ENCODE data around the gene SCARF1. TPM values are rescaled to one million over a fixed set of nuclear protein-coding genes. Genes with fewer than 3 reads are reported as not detected.
"Not testable (repeated sequence)": the region's sequence is repeated elsewhere in the genome, so short reads cannot be mapped to it uniquely, and the experiment has no call there.

The SCARF1 gene
- total and polyA plus RNA-seq, 3 experiments from 2014 or later, result 0.39 to 0.94 (median 0.71) TPM

DNA sequence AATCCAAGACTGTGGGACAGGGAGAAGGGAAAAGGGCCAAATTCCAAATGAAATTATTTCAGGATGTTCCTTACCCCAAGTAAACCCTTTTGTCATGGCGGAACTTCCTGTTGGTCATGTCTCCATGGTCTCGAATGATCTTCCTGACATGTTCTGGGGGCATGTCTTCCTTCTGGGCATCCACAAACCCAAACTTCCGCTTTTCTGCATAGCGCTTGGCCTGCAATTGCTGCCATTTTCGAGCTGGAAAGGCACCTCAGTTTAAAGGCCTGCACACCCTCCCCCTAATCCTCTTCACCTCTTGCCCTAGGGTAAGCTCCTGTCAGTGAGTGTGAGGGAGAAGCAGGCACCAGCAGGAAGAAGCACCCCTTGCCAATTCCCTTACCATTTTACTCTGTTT lies 37.9 kb upstream of the SCARF1 start:
- Histone ChIP-seq H3K4me1 (ENCODE audit: insufficient read depth, low read length) (peaks cover 24% of the 10 kb centered on the region), H3K27me3 (ENCODE audit: insufficient read depth, low read length, poor library complexity, severe bottlenecking) (no peaks in the 10 kb centered on the region), H3K27ac (ENCODE audit: low read depth, low read length) (peak overlapping the region; percentile 94), H3K4me3 (ENCODE audit: low read length) (peak overlapping the region; percentile 80), H3K9me3 (ENCODE audit: low read length) (no peaks in the 10 kb centered on the region), H3K36me3 (ENCODE audit: insufficient read depth, low read length) (peaks cover 42% of the 10 kb centered on the region)
- H3K9me3 Mint-ChIP-seq, result no peaks in the 10 kb centered on the region
- no peaks in the 10 kb centered on the region for H3K27me3 Mint-ChIP-seq
- ChIA-PET POLR2A (interaction anchor here (0.7 to 2.1 kb wide), 7 partner anchors 11 to 146 kb away, joined by 3 to 26 read pairs (median 3); partner anchors contain the start of gene WDR81), CTCF (interaction anchor here (0.9 to 1.6 kb wide), 2 partner anchors 9 to 14 kb away, joined by 3 to 4 read pairs; no protein-coding TSS in a partner anchor)
- peak overlapping the region; percentile 91 to 100 (median 99) for H3K4me3 Mint-ChIP-seq
- H3K36me3 Mint-ChIP-seq, result peaks cover 19 to 58% (median 29%) of the 10 kb centered on the region in 3 donors
- no peak for DNase-seq
- H3K4me1 Mint-ChIP-seq, result peaks cover 39 to 54% (median 47%) of the 10 kb centered on the region in 3 donors
- H3K27ac Mint-ChIP-seq, result peak overlapping the region; percentile 85 to 100 (median 99)

DNA sequence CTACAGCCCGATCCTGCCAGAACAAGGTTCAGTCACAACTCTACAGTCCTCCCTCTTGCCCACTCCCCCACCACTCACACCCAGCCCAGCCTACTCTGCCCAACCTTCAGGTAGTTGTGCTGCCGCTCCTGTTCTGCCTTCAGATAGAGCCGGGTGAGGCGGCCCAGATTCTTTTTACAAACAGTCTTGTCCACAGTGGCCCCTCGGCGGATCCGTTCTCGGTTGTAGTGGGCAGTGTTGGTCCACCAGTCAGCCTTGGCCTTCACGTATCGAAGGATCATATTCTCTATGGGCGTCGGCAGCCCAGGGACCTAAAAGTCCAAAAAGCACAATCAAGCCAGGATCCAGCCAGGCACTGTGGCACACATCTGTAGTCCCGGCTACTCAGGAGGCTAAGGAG lies 30.9 kb upstream of the SCARF1 start:
- H3K27ac Mint-ChIP-seq, result peak overlapping the region in 1 of 8 donors; percentile 64
- H3K36me3 ChIP-seq (ENCODE audit: insufficient read depth, low read length), result peaks cover 88% of the 10 kb centered on the region
- H3K36me3 Mint-ChIP-seq, result peaks cover 31 to 96% (median 36%) of the 10 kb centered on the region in 3 donors
- no peaks in the 10 kb centered on the region for H3K27me3 ChIP-seq (ENCODE audit: insufficient read depth, low read length, poor library complexity, severe bottlenecking)
- no peak overlapping the region for H3K4me3 ChIP-seq (ENCODE audit: low read length)
- H3K27me3 Mint-ChIP-seq, result no peaks in the 10 kb centered on the region
- H3K4me1 Mint-ChIP-seq, result peaks cover 19 to 33% (median 27%) of the 10 kb centered on the region in 3 donors
- no peak for DNase-seq
- H3K4me3 Mint-ChIP-seq, result no peak overlapping the region
- ChIA-PET CTCF (no interaction called here), POLR2A (no interaction called here)
- H3K4me1 ChIP-seq (ENCODE audit: insufficient read depth, low read length), result no peaks in the 10 kb centered on the region
- H3K9me3 ChIP-seq (ENCODE audit: low read length), result no peaks in the 10 kb centered on the region
- no peak overlapping the region for H3K27ac ChIP-seq (ENCODE audit: low read depth, low read length)
- no peaks in the 10 kb centered on the region for H3K9me3 Mint-ChIP-seq

DNA sequence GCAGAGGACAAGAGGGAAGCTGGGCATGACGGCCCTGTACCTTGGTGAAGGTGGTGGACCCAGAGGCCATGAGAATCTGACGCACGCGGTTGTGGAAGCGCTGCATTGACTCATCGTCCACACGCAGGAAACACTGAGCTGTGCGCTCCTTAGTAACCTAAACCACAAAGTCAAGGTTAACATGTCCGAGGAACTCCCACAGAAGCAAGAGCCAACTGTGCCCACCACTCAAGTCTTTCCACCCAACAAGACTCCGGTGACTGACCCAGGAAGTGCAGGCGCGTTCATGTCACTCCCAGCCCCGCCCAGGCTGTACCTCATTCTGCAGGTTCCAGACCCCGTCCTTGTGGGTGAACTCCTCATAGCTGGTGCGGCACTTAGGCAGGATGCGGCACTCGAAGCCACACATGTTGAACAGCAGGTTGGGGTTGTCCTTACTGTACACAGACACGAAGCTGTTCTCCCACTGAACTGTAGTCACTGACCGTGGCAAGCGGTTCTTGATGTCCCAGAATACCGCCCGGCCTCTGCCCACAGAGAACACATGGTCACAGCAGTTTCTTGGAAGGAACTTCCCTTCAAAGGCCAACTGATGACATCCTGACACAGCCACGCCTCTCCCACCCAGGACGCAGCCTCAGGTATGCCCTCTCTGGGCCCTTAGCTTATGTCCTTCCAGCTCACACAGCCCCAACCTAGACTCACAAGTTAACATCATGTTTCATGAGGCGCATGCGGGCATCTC lies 27.7 kb upstream of the SCARF1 start:
- Histone ChIP-seq H3K4me3 (ENCODE audit: low read length) (no peak overlapping the region), H3K27me3 (ENCODE audit: insufficient read depth, low read length, poor library complexity, severe bottlenecking) (no peaks in the 10 kb centered on the region), H3K4me1 (ENCODE audit: insufficient read depth, low read length) (peaks cover 5% of the 10 kb centered on the region), H3K27ac (ENCODE audit: low read depth, low read length) (no peak overlapping the region), H3K36me3 (ENCODE audit: insufficient read depth, low read length) (peaks cover 75% of the 10 kb centered on the region), H3K9me3 (ENCODE audit: low read length) (no peaks in the 10 kb centered on the region)
- ChIA-PET CTCF (interaction anchor here (1.3 kb wide), 1 partner anchor 43 kb away, joined by 3 read pairs; no protein-coding TSS in a partner anchor), POLR2A (no interaction called here)
- H3K4me3 Mint-ChIP-seq, result no peak overlapping the region
- H3K36me3 Mint-ChIP-seq, result peaks cover 23 to 92% (median 31%) of the 10 kb centered on the region in 3 donors
- H3K27me3 Mint-ChIP-seq, result no peaks in the 10 kb centered on the region
- peaks cover 21 to 41% (median 34%) of the 10 kb centered on the region in 3 donors for H3K4me1 Mint-ChIP-seq
- DNase-seq, result peak in 3 of 5 donors; percentile 9 to 19 (median 10)
- H3K27ac Mint-ChIP-seq, result peak overlapping the region in 6 of 8 donors; percentile 6 to 90 (median 48)
- no peaks in the 10 kb centered on the region for H3K9me3 Mint-ChIP-seq

DNA sequence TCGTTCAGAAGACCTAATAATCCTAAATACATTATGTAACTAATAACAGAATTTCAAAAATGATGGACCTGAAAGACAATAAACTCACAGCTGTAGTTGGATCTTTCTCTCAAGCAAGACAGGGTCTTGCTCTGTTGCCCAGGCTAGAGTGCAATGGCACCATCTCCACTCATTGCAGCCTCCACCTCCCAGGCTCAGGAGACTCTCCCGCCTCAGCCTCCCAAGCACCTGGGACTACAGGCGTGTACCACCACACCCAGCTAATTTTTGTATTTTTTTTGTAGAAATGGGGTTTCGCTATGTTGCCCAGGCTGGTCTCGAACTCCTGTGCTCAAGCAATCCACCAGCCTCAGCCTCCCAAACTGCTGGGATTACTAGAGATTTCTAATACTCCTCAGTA lies 18.4 kb upstream of the SCARF1 start:
- peaks cover 7 to 16% (median 9%) of the 10 kb centered on the region in 3 donors for H3K4me1 Mint-ChIP-seq
- H3K36me3 ChIP-seq (ENCODE audit: insufficient read depth, low read length), result peaks cover 42% of the 10 kb centered on the region

DNA sequence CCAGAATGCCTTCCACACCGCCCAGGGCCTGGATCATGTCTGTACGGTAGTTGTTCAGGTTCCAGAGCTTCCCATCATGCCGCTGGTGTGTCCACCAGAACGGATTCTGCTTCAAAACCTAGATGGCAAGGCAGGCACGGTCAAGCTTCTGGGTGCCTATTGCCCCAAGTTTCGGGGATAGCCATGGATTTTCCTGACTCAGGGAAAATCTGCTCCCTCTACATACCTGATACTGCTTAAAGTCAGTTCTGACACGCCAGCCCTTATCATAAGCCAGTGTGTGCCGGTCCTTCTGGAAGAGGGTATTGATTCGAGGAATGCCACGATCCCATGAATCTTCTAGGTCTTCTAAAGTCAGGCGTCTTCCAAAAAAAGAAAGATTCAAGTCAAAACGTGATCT lies 15.5 kb upstream of the SCARF1 start:
- Mint-ChIP-seq H3K9me3 (no peaks in the 10 kb centered on the region), H3K27ac (peak overlapping the region in 1 of 8 donors; percentile 71), H3K27me3 (no peaks in the 10 kb centered on the region), H3K36me3 (peaks cover 29 to 87% (median 30%) of the 10 kb centered on the region in 3 donors), H3K4me3 (no peak overlapping the region), H3K4me1 (peaks cover 2 to 9% (median 3%) of the 10 kb centered on the region in 3 donors)
- ChIA-PET POLR2A (no interaction called here), CTCF (interaction anchor here (1.3 to 5.4 kb wide), 2 partner anchors 12 to 53 kb away, joined by 3 to 15 read pairs; partner anchors contain the start of gene RILP)
- Histone ChIP-seq H3K36me3 (ENCODE audit: insufficient read depth, low read length) (peaks cover 63% of the 10 kb centered on the region), H3K4me3 (ENCODE audit: low read length) (no peak overlapping the region), H3K4me1 (ENCODE audit: insufficient read depth, low read length) (no peaks in the 10 kb centered on the region), H3K27ac (ENCODE audit: low read depth, low read length) (no peak overlapping the region), H3K27me3 (ENCODE audit: insufficient read depth, low read length, poor library complexity, severe bottlenecking) (no peaks in the 10 kb centered on the region), H3K9me3 (ENCODE audit: low read length) (no peaks in the 10 kb centered on the region)
- no peak for DNase-seq

More for the DNA sequence above, 18.4 kb upstream of the SCARF1 start:
- not testable (repeated sequence) for H3K4me3 ChIP-seq (ENCODE audit: low read length); H3K27ac Mint-ChIP-seq; H3K4me1 ChIP-seq (ENCODE audit: insufficient read depth, low read length); H3K27ac ChIP-seq (ENCODE audit: low read depth, low read length); DNase-seq; H3K27me3 ChIP-seq (ENCODE audit: insufficient read depth, low read length, poor library complexity, severe bottlenecking); H3K9me3 ChIP-seq (ENCODE audit: low read length); H3K4me3 Mint-ChIP-seq; H3K9me3 Mint-ChIP-seq; H3K27me3 Mint-ChIP-seq
- peaks cover 15 to 82% (median 23%) of the 10 kb centered on the region in 3 donors for H3K36me3 Mint-ChIP-seq
- ChIA-PET CTCF (interaction anchor here (5.4 kb wide), 1 partner anchor 15 kb away, joined by 15 read pairs; the partner anchor contains the start of gene RILP), POLR2A (interaction anchor here (1.2 kb wide), 1 partner anchor 12 kb away, joined by 7 read pairs; no protein-coding TSS in a partner anchor)

DNA sequence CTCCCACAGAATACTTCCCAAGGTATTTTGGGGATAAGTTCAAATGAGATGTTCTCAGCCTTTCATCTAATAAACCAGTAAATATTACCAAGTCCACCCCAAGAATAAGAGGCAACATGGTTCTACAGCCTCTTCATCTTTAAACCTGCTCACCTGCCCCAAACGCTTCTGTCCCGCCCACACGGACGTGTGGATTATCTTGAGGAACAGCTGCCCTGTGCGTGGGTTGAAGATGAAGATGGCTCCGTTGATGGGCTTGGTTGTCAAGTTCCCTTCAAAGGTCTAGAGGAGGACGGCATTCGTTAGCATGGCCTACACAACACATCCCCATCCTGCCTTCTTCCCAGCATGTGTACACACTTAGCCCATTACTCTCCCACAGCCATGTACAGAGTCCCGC lies 12.6 kb upstream of the SCARF1 start:
- Mint-ChIP-seq H3K4me3 (no peak overlapping the region), H3K9me3 (no peaks in the 10 kb centered on the region), H3K27me3 (no peaks in the 10 kb centered on the region), H3K36me3 (peaks cover 38 to 88% (median 44%) of the 10 kb centered on the region in 3 donors), H3K4me1 (peaks cover 0 to 9% (median 2%) of the 10 kb centered on the region in 3 donors), H3K27ac (peak overlapping the region in 1 of 8 donors; percentile 86)
- Histone ChIP-seq H3K27me3 (ENCODE audit: insufficient read depth, low read length, poor library complexity, severe bottlenecking) (no peaks in the 10 kb centered on the region), H3K4me1 (ENCODE audit: insufficient read depth, low read length) (no peaks in the 10 kb centered on the region), H3K4me3 (ENCODE audit: low read length) (no peak overlapping the region), H3K9me3 (ENCODE audit: low read length) (no peaks in the 10 kb centered on the region), H3K27ac (ENCODE audit: low read depth, low read length) (no peak overlapping the region), H3K36me3 (ENCODE audit: insufficient read depth, low read length) (peaks cover 89% of the 10 kb centered on the region)
- ChIA-PET POLR2A (no interaction called here), CTCF (interaction anchor here (1.3 to 2.2 kb wide), 2 partner anchors 10 to 63 kb away, joined by 3 to 8 read pairs; partner anchors contain the start of gene RILP)
- no peak for DNase-seq

DNA sequence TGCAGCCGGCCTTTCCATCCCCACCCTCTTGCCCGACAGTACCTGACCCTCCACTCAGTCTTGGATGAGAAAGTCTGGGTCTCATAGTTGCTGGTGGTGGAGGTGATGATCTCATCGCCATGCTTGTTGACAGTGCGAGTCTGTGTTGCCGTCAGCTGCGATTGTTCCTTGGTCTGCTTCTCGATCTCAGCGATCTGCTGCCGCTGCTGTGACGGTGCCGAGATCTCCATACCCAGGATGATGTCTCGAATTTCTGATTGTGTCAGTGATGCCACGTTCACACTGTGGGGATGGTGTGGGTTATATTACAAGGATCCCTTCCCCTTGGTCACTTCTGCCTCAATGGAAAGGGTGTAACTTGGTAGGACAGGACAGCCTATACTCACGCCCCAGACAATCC lies 8.2 kb upstream of the SCARF1 start:
- H3K4me1 ChIP-seq (ENCODE audit: insufficient read depth, low read length), result no peaks in the 10 kb centered on the region
- H3K27me3 ChIP-seq (ENCODE audit: insufficient read depth, low read length, poor library complexity, severe bottlenecking), result no peaks in the 10 kb centered on the region
- Mint-ChIP-seq H3K9me3 (no peaks in the 10 kb centered on the region), H3K27ac (peak overlapping the region in 2 of 8 donors; percentile 28 to 69), H3K4me3 (peak overlapping the region in 1 of 7 donors; percentile 40), H3K4me1 (peaks cover 1 to 7% (median 5%) of the 10 kb centered on the region in 3 donors), H3K27me3 (no peaks in the 10 kb centered on the region), H3K36me3 (peaks cover 19 to 79% (median 33%) of the 10 kb centered on the region in 3 donors)
- no peak for DNase-seq
- ChIA-PET POLR2A (no interaction called here), CTCF (no interaction called here)
- H3K4me3 ChIP-seq (ENCODE audit: low read length), result no peak overlapping the region
- no peaks in the 10 kb centered on the region for H3K9me3 ChIP-seq (ENCODE audit: low read length)
- no peak overlapping the region for H3K27ac ChIP-seq (ENCODE audit: low read depth, low read length)
- H3K36me3 ChIP-seq (ENCODE audit: insufficient read depth, low read length), result peaks cover 74% of the 10 kb centered on the region

DNA sequence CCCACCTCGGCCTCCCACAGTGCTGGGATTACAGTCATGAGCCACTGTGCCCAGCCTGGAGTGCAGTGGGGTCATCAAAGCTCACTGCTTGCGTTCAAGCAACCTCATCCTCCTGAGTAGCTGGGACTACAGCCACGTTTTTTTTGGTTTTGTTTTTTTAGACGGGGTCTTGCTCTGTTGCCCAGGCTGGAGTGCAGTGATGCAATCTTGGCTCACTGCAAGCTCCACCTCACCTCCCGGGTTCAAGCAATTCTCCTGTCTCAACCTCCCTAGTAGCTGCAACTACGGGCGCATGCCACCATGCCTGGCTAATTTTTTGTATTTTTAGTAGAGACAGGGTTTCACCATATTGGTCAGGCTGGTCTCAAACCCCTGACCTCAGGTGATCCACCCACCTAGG lies 7.3 kb upstream of the SCARF1 start:
- H3K4me1 ChIP-seq (ENCODE audit: insufficient read depth, low read length); DNase-seq; H3K27me3 ChIP-seq (ENCODE audit: insufficient read depth, low read length, poor library complexity, severe bottlenecking); H3K4me3 Mint-ChIP-seq; H3K27me3 Mint-ChIP-seq; H3K27ac ChIP-seq (ENCODE audit: low read depth, low read length); H3K4me3 ChIP-seq (ENCODE audit: low read length); H3K9me3 Mint-ChIP-seq; H3K9me3 ChIP-seq (ENCODE audit: low read length); POLR2A ChIA-PET: not testable (repeated sequence)
- Mint-ChIP-seq H3K27ac (peak overlapping the region in 1 of 8 donors; percentile 69), H3K4me1 (peaks cover 1 to 13% (median 5%) of the 10 kb centered on the region in 3 donors), H3K36me3 (peaks cover 17 to 70% (median 24%) of the 10 kb centered on the region in 3 donors)
- peaks cover 65% of the 10 kb centered on the region for H3K36me3 ChIP-seq (ENCODE audit: insufficient read depth, low read length)
- CTCF ChIA-PET, result interaction anchor here (1.2 to 1.7 kb wide), 3 partner anchors 16 to 212 kb away, joined by 3 read pairs; no protein-coding TSS in a partner anchor

Measured in CD8-positive, alpha-beta memory T cell (primary cell).